ENCODE results near the gene EPHA5. TPM values are rescaled to one million over a fixed set of nuclear protein-coding genes. Genes with fewer than 3 reads are reported as not detected.

EPHA5 gene
- total RNA-seq, 3 donors from 2014 or later (not counting 1 experiment from before 2014, with no cell fraction given), result not detected

- no peaks in the 10 kb centered on the region for H3K9me3 ChIP-seq (ENCODE audit: control insufficient read depth, insufficient read depth, low read length)
- DNase-seq, result no peak
- Mint-ChIP-seq H3K27ac (no peak overlapping the region), H3K4me1 (no peaks in the 10 kb centered on the region), H3K36me3 (no peaks in the 10 kb centered on the region), H3K9me3 (peaks cover 9 to 16% of the 10 kb centered on the region in 2 donors), H3K4me3 (no peak overlapping the region), H3K27me3 (ENCODE audit: low read depth in 2 of 2) (no peaks in the 10 kb centered on the region)
- WGBS (ENCODE audit: insufficient coverage), result 31% methylated on average over 3 of the region's 3 CpGs
- no peak for ATAC-seq
- H3K4me3 ChIP-seq (ENCODE audit: low read length), result no peak overlapping the region
- TF ChIP-seq CTCF (IDR thresholded peaks at IDR 0.05), result no peak
- H3K36me3 ChIP-seq (ENCODE audit: control insufficient read depth, insufficient read depth, low read length), result no peaks in the 10 kb centered on the region
- H3K27me3 ChIP-seq (ENCODE audit: control insufficient read depth, insufficient read depth, low read length), result no peaks in the 10 kb centered on the region
- intact Hi-C loops (cut with micrococcal nuclease), result no loop called here
- H3K4me1 ChIP-seq (ENCODE audit: control insufficient read depth, insufficient read depth, low read length), result no peaks in the 10 kb centered on the region
- H3K27ac ChIP-seq (ENCODE audit: low read length), result no peak overlapping the region
Observed at GRCh38 chr4:65535113-65535512, 135.2 kb downstream of the EPHA5 start.

GRCh38 chr4:65521666-65522065 lies 148.6 kb downstream of the EPHA5 start:
- Histone ChIP-seq H3K9me3 (ENCODE audit: control insufficient read depth, insufficient read depth, low read length) (no peaks in the 10 kb centered on the region), H3K4me1 (ENCODE audit: control insufficient read depth, insufficient read depth, low read length) (no peaks in the 10 kb centered on the region), H3K27ac (ENCODE audit: low read length) (no peak overlapping the region), H3K36me3 (ENCODE audit: control insufficient read depth, insufficient read depth, low read length) (no peaks in the 10 kb centered on the region), H3K4me3 (ENCODE audit: low read length) (no peak overlapping the region), H3K27me3 (ENCODE audit: control insufficient read depth, insufficient read depth, low read length) (no peaks in the 10 kb centered on the region)
- DNase-seq, result no peak
- intact Hi-C loops (cut with micrococcal nuclease), result no loop called here
- H3K36me3 Mint-ChIP-seq, result no peaks in the 10 kb centered on the region
- no peak for ATAC-seq
- TF ChIP-seq CTCF (IDR thresholded peaks at IDR 0.05), result no peak
- H3K9me3 Mint-ChIP-seq, result peaks cover 5 to 6% of the 10 kb centered on the region in 2 donors
- no peaks in the 10 kb centered on the region for H3K27me3 Mint-ChIP-seq (ENCODE audit: low read depth in 2 of 2)
- no peaks in the 10 kb centered on the region for H3K4me1 Mint-ChIP-seq
- WGBS (ENCODE audit: insufficient coverage), result 45% methylated on average over 1 of the region's 1 CpG
- no peak overlapping the region for H3K27ac Mint-ChIP-seq
- H3K4me3 Mint-ChIP-seq, result no peak overlapping the region

- no peaks in the 10 kb centered on the region for H3K36me3 Mint-ChIP-seq
- DNase-seq, result no peak
- peaks cover 16 to 20% of the 10 kb centered on the region in 2 donors for H3K9me3 Mint-ChIP-seq
- H3K4me1 ChIP-seq (ENCODE audit: control insufficient read depth, insufficient read depth, low read length), result no peaks in the 10 kb centered on the region
- no peaks in the 10 kb centered on the region for H3K4me1 Mint-ChIP-seq
- no peaks in the 10 kb centered on the region for H3K27me3 Mint-ChIP-seq (ENCODE audit: low read depth in 2 of 2)
- H3K4me3 Mint-ChIP-seq, result no peak overlapping the region
- no peaks in the 10 kb centered on the region for H3K36me3 ChIP-seq (ENCODE audit: control insufficient read depth, insufficient read depth, low read length)
- no peak for TF ChIP-seq CTCF (IDR thresholded peaks at IDR 0.05)
- no peak overlapping the region for H3K4me3 ChIP-seq (ENCODE audit: low read length)
- 89% methylated on average over 2 of the region's 2 CpGs for WGBS (ENCODE audit: insufficient coverage)
- intact Hi-C loops (cut with micrococcal nuclease), result no loop called here
- H3K27me3 ChIP-seq (ENCODE audit: control insufficient read depth, insufficient read depth, low read length), result no peaks in the 10 kb centered on the region
- ATAC-seq, result no peak
- H3K9me3 ChIP-seq (ENCODE audit: control insufficient read depth, insufficient read depth, low read length), result no peaks in the 10 kb centered on the region
- no peak overlapping the region for H3K27ac Mint-ChIP-seq
- no peak overlapping the region for H3K27ac ChIP-seq (ENCODE audit: low read length)
Observed at GRCh38 chr4:65515646-65516045, 154.6 kb downstream of the EPHA5 start.

- Histone ChIP-seq H3K27me3 (ENCODE audit: control insufficient read depth, insufficient read depth, low read length) (no peaks in the 10 kb centered on the region), H3K36me3 (ENCODE audit: control insufficient read depth, insufficient read depth, low read length) (no peaks in the 10 kb centered on the region), H3K4me3 (ENCODE audit: low read length) (no peak overlapping the region), H3K9me3 (ENCODE audit: control insufficient read depth, insufficient read depth, low read length) (no peaks in the 10 kb centered on the region), H3K4me1 (ENCODE audit: control insufficient read depth, insufficient read depth, low read length) (no peaks in the 10 kb centered on the region), H3K27ac (ENCODE audit: low read length) (no peak overlapping the region)
- ATAC-seq (no peak), DNase-seq (no peak)
- intact Hi-C loops (cut with micrococcal nuclease), result loop anchor here (5.0 kb wide), 1 partner anchor 49 kb away; no protein-coding TSS in a partner anchor
- no CpG with 5 or more reads among the region's 1 CpG for WGBS (ENCODE audit: insufficient coverage)
- no peak for TF ChIP-seq CTCF (IDR thresholded peaks at IDR 0.05)
- Mint-ChIP-seq H3K4me1 (no peaks in the 10 kb centered on the region), H3K36me3 (no peaks in the 10 kb centered on the region), H3K27ac (no peak overlapping the region), H3K9me3 (peaks cover 13 to 22% of the 10 kb centered on the region in 2 donors), H3K27me3 (ENCODE audit: low read depth in 2 of 2) (no peaks in the 10 kb centered on the region), H3K4me3 (no peak overlapping the region)
Observed at GRCh38 chr4:65510976-65511375, 159.3 kb downstream of the EPHA5 start.
